K562 (cell line): Measurements from ENCODE around the gene SOWAHB. TPM values are rescaled to one million over a fixed set of nuclear protein-coding genes. Genes with fewer than 3 reads are reported as not detected.

ENCODE experiments used
- ATAC-seq: fragments of 200-7000 bp; cut with Tn5 transposase; 3 replicates; pipeline ENCODE4 v1.9.1; 2020; ENCODE audit warnings: moderate library complexity
- BruUV-seq: library from RNA; stranded (reverse); fragments of 400-500 nt; replicated peaks from 2 replicates; lab custom pipeline; 2021; lab: Mats Ljungman, UMichigan
- CTCF ChIA-PET: fragments of 300-600 bp; formaldehyde crosslinking; extraction: SDS; loops from one replicate; lab custom pipeline; 2021; ENCODE audit warnings: low intra/inter-chr PET ratio; lab: Yijun Ruan, JAX
- POLR2A ChIA-PET: fragments of 300-600, 350-650 bp; sonication (Branson Sonifier 250); formaldehyde crosslinking; extraction: SDS; loops from one replicate; lab custom pipeline; 2021; ENCODE audit warnings: antibody characterized with exemption, inconsistent platforms; lab: Yijun Ruan, JAX
- DNase-seq, 4 experiments: peaks; one replicate each; pipeline versions ENCODE4 v3.0.0 to v3.0.0-alpha.2; 2011 to 2018; ENCODE audit warnings: low spot score in 3 of 4, mixed read lengths in 3 of 4; ENCODE audit errors: extremely low read depth in 1 of 4
- FAIRE-seq: peaks from 2 replicates; lab custom pipeline; 2011; peaks lifted over from hg19 to GRCh38; lab: Jason Lieb, UNC
- H2AFZ ChIP-seq: 2 replicates; pipeline ENCODE4 v1.6.0; 2011; ENCODE audit warnings: low read depth, low read length, control low read depth, inconsistent platforms
- H3K27ac ChIP-seq: fragments of 200-600 bp; 3 replicates; pipeline ENCODE4 v1.8.0; 2011; ENCODE audit warnings: low read depth, mild to moderate bottlenecking, control low read depth, inconsistent platforms, low read length, moderate library complexity, mixed read lengths; ENCODE audit errors: extremely low read depth
- H3K27me3 ChIP-seq, 2 experiments: fragments of 300-600 bp in 1 of 2; 2 replicates in 1 of 2; 3 replicates in 1 of 2; pipeline versions ENCODE4 v1.6.0 to v1.8.0; 2011; ENCODE audit warnings: inconsistent platforms in 2 of 2, low read length in 2 of 2, mild to moderate bottlenecking in 1 of 2, mixed read lengths in 1 of 2, moderate library complexity in 1 of 2; ENCODE audit not compliant: control insufficient read depth in 2 of 2, insufficient read depth in 2 of 2
- H3K36me3 ChIP-seq: fragments of 300-600 bp; 3 replicates; pipeline ENCODE4 v1.8.0; 2011; ENCODE audit warnings: mild to moderate bottlenecking, low read length, inconsistent platforms; ENCODE audit not compliant: control insufficient read depth, insufficient read depth
- H3K4me1 ChIP-seq, 2 experiments: fragments of 200-600 bp in 1 of 2; replicated peaks in 1 of 2; 2 replicates in 1 of 2; 3 replicates in 1 of 2; pipeline versions ENCODE4 v1.5.1 to v1.8.0; 2011; ENCODE audit warnings: inconsistent platforms in 2 of 2, low read length in 2 of 2, mild to moderate bottlenecking in 1 of 2, mixed read lengths in 1 of 2, moderate library complexity in 1 of 2; ENCODE audit not compliant: control insufficient read depth in 2 of 2, insufficient read depth in 2 of 2
- H3K4me2 ChIP-seq: 2 replicates; pipeline ENCODE4 v1.6.1; 2011; ENCODE audit warnings: low read length, control low read depth, inconsistent platforms, mixed read lengths; ENCODE audit not compliant: insufficient read depth
- H3K4me3 ChIP-seq: fragments of 200-600 bp; sonication (generic), shearing (Covaris generic); 2 replicates; pipeline ENCODE4 v1.5.1; 2016; ENCODE audit warnings: control low read depth, inconsistent platforms
- H3K79me2 ChIP-seq: fragments of 200-600 bp; 3 replicates; pipeline ENCODE4 v1.8.0; 2011; ENCODE audit warnings: low read length, inconsistent platforms; ENCODE audit not compliant: control insufficient read depth, insufficient read depth
- H3K9ac ChIP-seq, 2 experiments: 2 replicates each; pipeline versions ENCODE4 v1.6.0 to v1.6.1; 2011; ENCODE audit warnings: low read depth in 2 of 2, low read length in 2 of 2, control low read depth in 1 of 2, inconsistent platforms in 1 of 2, mild to moderate bottlenecking in 1 of 2, mixed read lengths in 1 of 2; ENCODE audit not compliant: insufficient read depth in 1 of 2
- H3K9me1 ChIP-seq: one replicate; pipeline ENCODE4 v1.6.0; 2011; ENCODE audit warnings: inconsistent platforms, mild to moderate bottlenecking, low read length, moderate library complexity; ENCODE audit not compliant: control insufficient read depth, insufficient read depth
- H3K9me3 ChIP-seq: replicated peaks from 2 replicates; pipeline ENCODE4 v1.5.1; 2011; ENCODE audit warnings: low read depth, low read length, inconsistent platforms; ENCODE audit not compliant: control insufficient read depth, insufficient read depth
- H4K20me1 ChIP-seq: replicated peaks from 2 replicates; pipeline ENCODE4 v1.6.1; 2011; ENCODE audit warnings: low read length, inconsistent platforms, mixed read lengths; ENCODE audit not compliant: control insufficient read depth, insufficient read depth
- ASH1L ChIP-seq: fragments of 450-650 bp; IDR thresholded peaks from 2 replicates; pipeline ENCODE4 v1.6.1; 2018; ENCODE audit warnings: borderline replicate concordance, mild to moderate bottlenecking, low read depth; ENCODE audit not compliant: partially characterized antibody
- ZNF121 ChIP-seq: sonication (generic); formaldehyde crosslinking; conservative IDR thresholded peaks from 2 replicates; pipeline ENCODE4 v1.8.0; 2022; ENCODE audit warnings: missing genetic modification reagents
- ZNF696 ChIP-seq: fragments of 250-450 bp; sonication (Bioruptor Pico); conservative IDR thresholded peaks from 2 replicates; pipeline ENCODE4 v1.4.0; 2020; ENCODE audit warnings: mild to moderate bottlenecking, moderate library complexity
- WGBS: fragments of 100-300 bp; shearing (Covaris generic); methylation state at CpG from one replicate; pipeline ENCODE4 v1.1.6; 2016; ENCODE audit warnings: low coverage, mixed read lengths; ENCODE audit not compliant: insufficient coverage; ENCODE audit errors: missing lambda C conversion rate; 5-methylcytosine and 5-hydroxymethylcytosine counted together
- in situ Hi-C: fragments of 300-500 bp; cut with MboI; formaldehyde crosslinking; loops from 4 replicates; pipeline ENCODE4 v1.15.0; 2018; ENCODE audit warnings: inconsistent platforms, mixed read lengths
- intact Hi-C: fragments of 100-400 bp; cut with micrococcal nuclease; formaldehyde crosslinking; loops from 2 replicates; pipeline ENCODE4 v1.14.2; 2022
- polyA plus RNA-seq, 8 experiments: library from polyadenylated mRNA; depleted of rRNA in 4 of 8; stranded (reverse) in 5 of 8; unstranded in 3 of 8; fragments of >200 nt; fragmentation: Nextera tagmentation in 2 of 8; fragmentation: Illumina TruSeq in 1 of 8; extraction: Ambion mirVana in 2 of 8; extraction: Trizol in 1 of 8; gene quantifications; 2 replicates each; pipeline versions ENCODE4 v1.2.1 to v1.2.3, GENCODE V29; 2011 to 2014; ENCODE audit warnings: inconsistent platforms in 1 of 8, missing spikeins in 1 of 8
- total RNA-seq, 7 experiments: library from RNA; depleted of rRNA in 6 of 7; stranded (reverse); fragments of >200 nt in 6 of 7; fragmentation: Illumina TruSeq in 2 of 7; extraction: Trizol in 2 of 7; gene quantifications; 2 replicates each; pipeline versions ENCODE4 v1.2.1 to v1.2.3, GENCODE V29; 2011 to 2021; ENCODE audit warnings: low replicate concordance in 1 of 7
- TF ChIP-seq, protein P1 (sequence below): fragments of 450-650 bp; IDR thresholded peaks from 2 replicates; pipeline ENCODE4 v1.6.1; 2018; ENCODE audit warnings: mild to moderate bottlenecking, low read depth; ENCODE audit not compliant: partially characterized antibody

Gene SOWAHB
- total and polyA plus RNA-seq, 9 of the 15 experiments (the other 6 are each of a cell fraction or from before 2014, with no cell fraction given) = not detected

DNA sequence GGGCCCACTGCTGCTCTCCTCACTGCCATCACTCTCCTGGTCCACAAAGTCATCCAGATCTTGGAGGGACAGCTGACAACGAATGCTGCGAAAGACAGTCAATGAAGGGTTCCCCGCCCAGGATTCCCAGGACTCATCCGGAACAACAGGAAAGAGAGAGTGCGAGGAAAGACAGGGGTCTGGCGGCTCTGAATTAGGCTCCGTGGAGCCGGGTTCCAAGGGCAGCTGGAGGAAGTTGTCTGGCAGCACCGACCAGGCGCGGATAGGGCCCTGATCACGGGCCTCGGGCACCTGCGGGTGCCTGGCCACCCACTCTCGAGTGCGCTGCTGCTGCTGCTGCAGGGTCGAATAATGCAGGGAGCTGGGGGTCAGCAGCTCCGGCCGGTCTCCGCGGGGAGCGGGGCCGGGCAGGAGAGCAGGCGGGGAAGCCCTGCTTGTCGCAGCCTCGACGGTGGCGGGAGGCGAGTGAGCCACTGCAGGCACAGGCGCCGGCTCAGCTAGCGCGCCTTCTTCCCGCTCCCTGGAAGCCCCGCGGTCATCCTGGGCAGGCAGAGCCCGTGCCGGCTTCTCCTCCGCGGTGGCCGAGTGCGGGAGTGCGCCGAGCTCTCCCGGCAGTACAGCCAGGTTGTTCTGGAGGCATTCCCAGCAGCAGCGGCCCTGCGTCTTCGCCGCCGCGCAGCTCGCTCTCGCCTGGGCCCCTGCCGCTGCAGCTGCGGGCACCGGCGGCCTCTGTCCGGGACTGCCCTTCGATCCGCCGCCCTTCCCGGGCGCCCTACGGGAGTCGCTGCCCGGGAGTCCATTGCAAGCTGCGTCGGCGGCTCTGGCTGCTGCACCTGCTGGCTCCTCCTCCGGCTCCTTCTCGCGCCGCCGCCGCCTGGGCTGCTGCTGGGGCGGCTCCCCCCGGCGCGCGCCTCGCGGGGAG, 1.1 kb downstream of the SOWAHB start:
- CTCF ChIA-PET = no interaction called here
- POLR2A ChIA-PET = interaction anchor here (1.0 to 1.1 kb wide), 2 partner anchors 14 to 24 kb away, joined by 3 to 6 read pairs; no protein-coding TSS in a partner anchor
- 20% methylated on average over 55 of the region's 82 CpGs for WGBS
- no peak overlapping the region for H3K9ac ChIP-seq
- no peaks in the 10 kb centered on the region for H4K20me1 ChIP-seq
- H3K27ac ChIP-seq = no peak overlapping the region
- H3K36me3 ChIP-seq = no peaks in the 10 kb centered on the region
- intact Hi-C loops (no loop called here), in situ Hi-C loops (no loop called here)
- peaks cover 0 to 17% of the 10 kb centered on the region in 2 experiments; a peak in 2 of 5 replicates for H3K4me1 ChIP-seq
- no peak overlapping the region for H2AFZ ChIP-seq
- H3K9me3 ChIP-seq = no peaks in the 10 kb centered on the region
- H3K9me1 ChIP-seq = no peaks in the 10 kb centered on the region
- no peak overlapping the region for H3K4me3 ChIP-seq
- H3K4me2 ChIP-seq = no peak overlapping the region
- no peak; the same call in 2 of the 3 replicates for ATAC-seq
- no peaks in the 10 kb centered on the region for H3K79me2 ChIP-seq
- peaks cover 49 to 54% of the 10 kb centered on the region in 2 experiments for H3K27me3 ChIP-seq
- no peak for DNase-seq
- no peak for FAIRE-seq
- no TSS peak for BruUV-seq
- TF ChIP-seq, protein P1, sequence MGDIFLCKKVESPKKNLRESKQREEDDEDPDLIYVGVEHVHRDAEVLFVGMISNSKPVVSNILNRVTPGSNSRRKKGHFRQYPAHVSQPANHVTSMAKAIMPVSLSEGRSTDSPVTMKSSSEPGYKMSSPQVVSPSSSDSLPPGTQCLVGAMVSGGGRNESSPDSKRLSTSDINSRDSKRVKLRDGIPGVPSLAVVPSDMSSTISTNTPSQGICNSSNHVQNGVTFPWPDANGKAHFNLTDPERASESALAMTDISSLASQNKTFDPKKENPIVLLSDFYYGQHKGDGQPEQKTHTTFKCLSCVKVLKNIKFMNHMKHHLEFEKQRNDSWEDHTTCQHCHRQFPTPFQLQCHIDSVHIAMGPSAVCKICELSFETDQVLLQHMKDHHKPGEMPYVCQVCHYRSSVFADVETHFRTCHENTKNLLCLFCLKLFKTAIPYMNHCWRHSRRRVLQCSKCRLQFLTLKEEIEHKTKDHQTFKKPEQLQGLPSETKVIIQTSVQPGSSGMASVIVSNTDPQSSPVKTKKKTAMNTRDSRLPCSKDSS = no peak
- TF ChIP-seq ZNF121 (CRISPR knock-in tag) (no peak), ZNF696 (CRISPR knock-in tag) (no peak), ASH1L (no peak)
